ENCODE results near the gene PHIP. TPM values are rescaled to one million over a fixed set of nuclear protein-coding genes. Genes with fewer than 3 reads are reported as not detected.

Gene PHIP
- total RNA-seq, 1 donor from 2014 or later, result 14.6 TPM

GRCh38 chr6:79042088-79042798 is 35.8 kb downstream of the PHIP start:
- H3K27me3 ChIP-seq (ENCODE audit: control insufficient read depth, insufficient read depth, low read length), result no peaks in the 10 kb centered on the region
- no peak overlapping the region for H3K4me3 ChIP-seq (ENCODE audit: low read depth, low read length)
- no peaks in the 10 kb centered on the region for H3K36me3 ChIP-seq (ENCODE audit: control insufficient read depth, insufficient read depth, low read length)
- no peak for TF ChIP-seq CTCF (IDR thresholded peaks at IDR 0.05; ENCODE audit: insufficient read depth, low read length, poor library complexity, severe bottlenecking)
- DNase-seq (ENCODE audit: low read depth), result no peak

GRCh38 chr6:79040083-79040482 is 38.0 kb downstream of the PHIP start:
- no peak for DNase-seq (ENCODE audit: low read depth)
- Histone ChIP-seq H3K27me3 (ENCODE audit: control insufficient read depth, insufficient read depth, low read length) (no peaks in the 10 kb centered on the region), H3K36me3 (ENCODE audit: control insufficient read depth, insufficient read depth, low read length) (no peaks in the 10 kb centered on the region), H3K4me3 (ENCODE audit: low read depth, low read length) (no peak overlapping the region)
- no peak for TF ChIP-seq CTCF (IDR thresholded peaks at IDR 0.05; ENCODE audit: insufficient read depth, low read length, poor library complexity, severe bottlenecking)

DNA sequence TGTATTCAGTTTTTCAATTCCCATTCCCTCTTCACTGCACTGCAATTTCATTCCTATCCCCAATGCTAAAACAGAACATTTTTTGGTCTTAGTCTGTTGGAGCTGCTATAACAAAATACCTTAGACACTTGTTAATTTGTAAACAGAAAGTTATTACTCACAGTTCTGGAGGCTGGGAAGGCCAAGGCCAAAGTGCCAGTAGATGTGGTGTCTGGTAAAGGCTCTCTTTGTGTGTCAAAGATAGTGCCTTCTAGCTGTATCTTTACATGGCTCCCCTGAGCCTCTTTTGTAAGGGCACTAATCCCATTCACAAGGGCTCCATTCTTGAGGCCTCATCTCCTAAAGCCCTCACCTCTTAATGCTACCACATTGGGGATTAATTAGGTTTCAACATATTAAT is 40.0 kb downstream of the PHIP start:
- H3K27me3 ChIP-seq (ENCODE audit: control insufficient read depth, insufficient read depth, low read length), result no peaks in the 10 kb centered on the region
- no peak for DNase-seq (ENCODE audit: low read depth)
- TF ChIP-seq CTCF (IDR thresholded peaks at IDR 0.05; ENCODE audit: insufficient read depth, low read length, poor library complexity, severe bottlenecking), result no peak
- no peak overlapping the region for H3K4me3 ChIP-seq (ENCODE audit: low read depth, low read length)
- H3K36me3 ChIP-seq (ENCODE audit: control insufficient read depth, insufficient read depth, low read length), result no peaks in the 10 kb centered on the region

GRCh38 chr6:79034865-79035264 is 43.2 kb downstream of the PHIP start:
- TF ChIP-seq CTCF (IDR thresholded peaks at IDR 0.05; ENCODE audit: insufficient read depth, low read length, poor library complexity, severe bottlenecking), result no peak
- H3K27me3 ChIP-seq (ENCODE audit: control insufficient read depth, insufficient read depth, low read length), result no peaks in the 10 kb centered on the region
- H3K4me3 ChIP-seq (ENCODE audit: low read depth, low read length), result no peak overlapping the region
- DNase-seq (ENCODE audit: low read depth), result no peak
- H3K36me3 ChIP-seq (ENCODE audit: control insufficient read depth, insufficient read depth, low read length), result no peaks in the 10 kb centered on the region

GRCh38 chr6:79033279-79033678 is 44.8 kb downstream of the PHIP start:
- no peaks in the 10 kb centered on the region for H3K36me3 ChIP-seq (ENCODE audit: control insufficient read depth, insufficient read depth, low read length)
- H3K4me3 ChIP-seq (ENCODE audit: low read depth, low read length), result no peak overlapping the region
- no peak for DNase-seq (ENCODE audit: low read depth)
- no peak for TF ChIP-seq CTCF (IDR thresholded peaks at IDR 0.05; ENCODE audit: insufficient read depth, low read length, poor library complexity, severe bottlenecking)
- no peaks in the 10 kb centered on the region for H3K27me3 ChIP-seq (ENCODE audit: control insufficient read depth, insufficient read depth, low read length)
